Smooth muscle cell (in vitro differentiated cells): Measurements from ENCODE around the gene NFIC. TPM values are rescaled to one million over a fixed set of nuclear protein-coding genes. Genes with fewer than 3 reads are reported as not detected.

Experiments used
- DNase-seq: peaks from one replicate; lab custom pipeline; 2025; ENCODE audit not compliant: unreplicated experiment; lab: John Stamatoyannopoulos, UW
- H2AFZ ChIP-seq: fragments of 200-600 bp; sonication (generic); 2 replicates; pipeline ENCODE4 v1.6.0; 2016; ENCODE audit warnings: antibody characterized with exemption, low read depth, mild to moderate bottlenecking
- H3F3A ChIP-seq: fragments of 200-600 bp; sonication (generic); 2 replicates; pipeline ENCODE4 v1.6.0; 2017; ENCODE audit warnings: antibody characterized with exemption, low read depth
- H3K27ac ChIP-seq: fragments of 200-600 bp; sonication (generic); 2 replicates; pipeline ENCODE4 v1.5.1; 2016; ENCODE audit warnings: low read depth, mild to moderate bottlenecking
- H3K27me3 ChIP-seq: fragments of 200-600 bp; sonication (generic); 2 replicates; pipeline ENCODE4 v1.6.1; 2016; ENCODE audit warnings: low read depth, mild to moderate bottlenecking
- H3K36me3 ChIP-seq: fragments of 200-600 bp; sonication (generic); 2 replicates; pipeline ENCODE4 v1.5.1; 2016; ENCODE audit warnings: low read depth
- H3K4me1 ChIP-seq: fragments of 200-600 bp; sonication (generic); 2 replicates; pipeline ENCODE4 v1.5.1; 2016; ENCODE audit warnings: low read depth
- H3K4me2 ChIP-seq: fragments of 200-600 bp; sonication (generic); 2 replicates; pipeline ENCODE4 v1.6.0; 2016; ENCODE audit warnings: mild to moderate bottlenecking
- H3K4me3 ChIP-seq: fragments of 200-600 bp; sonication (generic); 2 replicates; pipeline ENCODE4 v1.5.1; 2016; ENCODE audit warnings: mild to moderate bottlenecking
- H3K79me2 ChIP-seq: fragments of 200-600 bp; sonication (generic); 2 replicates; pipeline ENCODE4 v1.6.0; 2016; ENCODE audit warnings: low read depth, mild to moderate bottlenecking
- H3K9ac ChIP-seq: fragments of 200-600 bp; sonication (generic); 2 replicates; pipeline ENCODE4 v1.6.0; 2016; ENCODE audit warnings: low read depth
- H3K9me3 ChIP-seq: fragments of 200-600 bp; sonication (generic); replicated peaks from 2 replicates; pipeline ENCODE4 v1.5.1; 2016; ENCODE audit warnings: low read depth
- H4K20me1 ChIP-seq: fragments of 200-600 bp; sonication (generic); 2 replicates; pipeline ENCODE4 v1.6.0; 2016; ENCODE audit warnings: low read depth
- WGBS: methylation state at CpG from one replicate; pipeline ENCODE4 v1.1.7; 2016; ENCODE audit warnings: low lambda C conversion rate; 5-methylcytosine and 5-hydroxymethylcytosine counted together
- polyA plus RNA-seq: library from polyadenylated mRNA; unstranded; fragments of >200 nt; fragmentation: Nextera tagmentation; extraction: Ambion mirVana; gene quantifications from 2 replicates; pipeline ENCODE4 v1.2.1, GENCODE V29; 2016
- total RNA-seq: library from RNA; depleted of rRNA; stranded (reverse); fragments of >200 nt; gene quantifications from 2 replicates; pipeline ENCODE4 v1.2.3, GENCODE V29; 2014
- TF ChIP-seq, protein P1 (sequence below): fragments of 200-600 bp; sonication (generic); IDR thresholded peaks from 2 replicates; pipeline ENCODE4 v1.5.1; 2017; ENCODE audit warnings: borderline replicate concordance, mild to moderate bottlenecking, antibody characterized with exemption; ENCODE audit not compliant: insufficient read depth, poor library complexity, severe bottlenecking

Gene NFIC
- total and polyA plus RNA-seq, 2 experiments from 2014 or later = 7.9 to 33.2 TPM

DNA sequence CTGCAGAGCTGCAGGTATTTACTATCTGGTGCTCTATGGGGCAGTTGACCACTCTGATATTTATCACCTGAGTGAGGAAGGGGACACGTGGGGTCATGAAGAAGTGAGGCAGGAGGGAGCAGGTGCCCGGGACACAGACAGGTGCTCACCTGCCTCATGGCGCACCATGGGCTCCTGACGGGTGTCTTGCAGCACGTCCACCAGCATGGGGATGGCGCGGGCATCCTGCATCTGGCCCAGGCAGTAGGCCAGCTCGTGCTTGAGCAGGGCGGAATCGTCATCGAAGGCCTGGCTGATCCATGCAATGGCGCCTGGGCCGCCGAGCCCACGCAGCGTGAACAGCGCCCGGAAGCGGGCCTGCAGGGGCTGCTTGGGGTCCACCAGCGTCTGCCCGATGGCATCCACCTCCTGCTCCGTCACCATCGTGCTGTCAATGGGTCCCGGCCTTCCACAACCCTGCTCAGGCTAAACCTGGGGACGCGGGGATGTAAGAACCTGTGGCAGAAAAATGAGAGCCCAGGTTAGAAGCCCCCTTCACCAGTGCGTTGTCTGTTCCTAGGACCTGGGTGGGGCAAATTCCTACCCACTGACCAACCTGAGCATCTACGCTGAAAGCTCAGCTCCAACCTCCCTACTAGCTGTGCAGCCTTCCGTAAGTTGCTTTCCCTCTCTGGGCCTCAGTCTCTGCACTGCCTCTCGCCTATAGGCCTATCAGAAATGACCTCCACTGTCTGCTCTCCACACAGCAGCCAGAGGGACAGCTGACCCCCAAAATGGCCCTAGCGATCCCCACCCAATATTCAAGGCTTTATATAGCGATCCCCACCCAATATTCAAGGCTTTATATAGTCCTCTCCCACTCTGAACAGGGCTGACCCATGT, 130.2 kb downstream of the NFIC start:
- Histone ChIP-seq H3F3A (no peaks in the 10 kb centered on the region), H3K4me1 (peaks cover 9% of the 10 kb centered on the region), H3K4me2 (no peak overlapping the region), H4K20me1 (no peaks in the 10 kb centered on the region), H3K4me3 (no peak overlapping the region), H3K79me2 (peaks cover 30% of the 10 kb centered on the region), H3K27ac (no peak overlapping the region), H2AFZ (no peak overlapping the region), H3K27me3 (no peaks in the 10 kb centered on the region), H3K36me3 (no peaks in the 10 kb centered on the region), H3K9ac (no peak overlapping the region), H3K9me3 (no peaks in the 10 kb centered on the region)
- no peak for DNase-seq
- WGBS = 99% methylated on average over 32 of the region's 32 CpGs
- TF ChIP-seq, protein P1, sequence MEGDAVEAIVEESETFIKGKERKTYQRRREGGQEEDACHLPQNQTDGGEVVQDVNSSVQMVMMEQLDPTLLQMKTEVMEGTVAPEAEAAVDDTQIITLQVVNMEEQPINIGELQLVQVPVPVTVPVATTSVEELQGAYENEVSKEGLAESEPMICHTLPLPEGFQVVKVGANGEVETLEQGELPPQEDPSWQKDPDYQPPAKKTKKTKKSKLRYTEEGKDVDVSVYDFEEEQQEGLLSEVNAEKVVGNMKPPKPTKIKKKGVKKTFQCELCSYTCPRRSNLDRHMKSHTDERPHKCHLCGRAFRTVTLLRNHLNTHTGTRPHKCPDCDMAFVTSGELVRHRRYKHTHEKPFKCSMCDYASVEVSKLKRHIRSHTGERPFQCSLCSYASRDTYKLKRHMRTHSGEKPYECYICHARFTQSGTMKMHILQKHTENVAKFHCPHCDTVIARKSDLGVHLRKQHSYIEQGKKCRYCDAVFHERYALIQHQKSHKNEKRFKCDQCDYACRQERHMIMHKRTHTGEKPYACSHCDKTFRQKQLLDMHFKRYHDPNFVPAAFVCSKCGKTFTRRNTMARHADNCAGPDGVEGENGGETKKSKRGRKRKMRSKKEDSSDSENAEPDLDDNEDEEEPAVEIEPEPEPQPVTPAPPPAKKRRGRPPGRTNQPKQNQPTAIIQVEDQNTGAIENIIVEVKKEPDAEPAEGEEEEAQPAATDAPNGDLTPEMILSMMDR = no peak

DNA sequence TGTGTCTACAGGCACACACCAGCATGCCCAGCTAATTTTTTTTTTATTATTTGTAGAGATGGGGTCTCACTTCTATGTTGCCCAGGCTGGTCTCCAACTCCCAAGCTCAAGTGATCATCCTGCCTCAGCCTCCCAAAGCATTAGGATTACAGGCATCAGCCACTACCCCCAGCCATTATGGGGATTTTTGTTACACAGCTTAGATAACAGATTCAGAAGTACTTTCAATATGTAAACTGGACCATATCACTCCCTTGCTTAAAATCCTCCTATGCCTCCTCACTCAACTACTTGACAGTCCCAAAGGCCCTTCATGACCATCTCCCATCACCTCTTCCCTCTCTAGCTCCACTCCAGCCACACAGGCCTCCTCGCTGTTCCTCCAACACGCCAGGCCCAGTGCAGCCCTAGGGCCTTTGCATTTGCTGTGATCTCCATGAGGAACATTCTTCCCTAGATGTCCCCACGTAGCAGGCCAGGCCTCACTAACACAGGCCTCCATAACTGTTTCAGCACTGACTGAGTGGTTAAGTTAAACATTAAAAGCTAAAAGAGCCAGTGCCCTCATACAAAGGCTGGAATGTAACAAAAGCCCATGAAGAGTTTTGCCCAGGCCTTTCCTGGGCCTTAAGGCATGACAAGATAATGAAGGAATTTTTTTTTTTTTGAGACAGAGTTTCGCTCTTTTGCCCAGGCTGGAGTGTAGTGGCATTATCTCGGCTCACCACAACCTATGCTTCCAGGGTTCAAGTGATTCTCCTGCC, 131.6 kb downstream of the NFIC start:
- Histone ChIP-seq H3K9ac (no peak overlapping the region), H3K9me3 (no peaks in the 10 kb centered on the region), H2AFZ (no peak overlapping the region), H3K36me3 (no peaks in the 10 kb centered on the region), H3F3A (no peaks in the 10 kb centered on the region), H4K20me1 (no peaks in the 10 kb centered on the region), H3K79me2 (peaks cover 30% of the 10 kb centered on the region), H3K27ac (no peak overlapping the region), H3K27me3 (no peaks in the 10 kb centered on the region), H3K4me1 (peaks cover 9% of the 10 kb centered on the region), H3K4me2 (no peak overlapping the region), H3K4me3 (no peak overlapping the region)
- WGBS = 95% methylated on average over 5 of the region's 5 CpGs
- TF ChIP-seq, protein P1 = no peak
- DNase-seq = no peak

DNA sequence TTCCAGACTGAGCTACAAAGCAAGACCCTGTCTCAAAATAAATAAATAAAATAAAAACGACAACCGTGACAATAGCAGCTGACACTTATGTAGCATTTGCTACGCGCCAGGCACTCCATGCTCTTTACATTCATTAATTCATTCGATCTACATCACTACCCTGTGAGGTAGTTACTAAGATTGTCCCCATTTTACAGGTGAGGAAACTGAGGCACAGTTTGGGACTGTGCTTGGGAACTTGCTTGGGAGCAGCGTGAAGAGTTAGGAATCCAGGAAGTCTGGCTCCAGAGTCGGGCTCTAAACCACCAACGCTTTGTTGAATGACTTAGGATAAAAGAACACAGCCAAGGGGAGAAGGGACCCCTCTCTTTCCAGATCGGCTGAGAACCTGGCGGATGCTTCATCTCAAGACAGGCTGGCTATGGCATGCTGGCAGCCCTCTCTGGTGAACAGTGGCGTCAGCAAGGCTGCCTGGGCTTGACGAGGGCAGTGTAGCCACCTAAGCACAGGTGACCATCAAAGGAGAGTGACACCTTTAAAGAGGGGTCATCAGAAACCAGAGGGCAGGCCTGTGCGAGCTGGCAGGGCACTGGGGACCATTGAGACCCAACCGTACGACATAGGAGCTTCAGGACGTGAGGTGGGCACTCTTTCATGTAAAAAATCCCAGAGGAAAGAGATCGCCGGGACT, 133.5 kb downstream of the NFIC start:
- DNase-seq = no peak
- TF ChIP-seq, protein P1 = no peak
- 29% methylated on average over 18 of the region's 18 CpGs for WGBS

More for the DNA sequence above, 133.5 kb downstream of the NFIC start:
- peak overlapping the region; percentile 96 for H3K4me2 ChIP-seq
- no peaks in the 10 kb centered on the region for H3K9me3 ChIP-seq
- H3K27ac ChIP-seq = peak overlapping the region; percentile 92
- peak overlapping the region; percentile 98 for H3K9ac ChIP-seq
- H4K20me1 ChIP-seq = no peaks in the 10 kb centered on the region
- no peaks in the 10 kb centered on the region for H3K27me3 ChIP-seq
- H3K79me2 ChIP-seq = peaks cover 30% of the 10 kb centered on the region
- peak overlapping the region; percentile 70 for H3K4me3 ChIP-seq
- H3K36me3 ChIP-seq = no peaks in the 10 kb centered on the region
- peaks cover 3% of the 10 kb centered on the region for H3F3A ChIP-seq
- H3K4me1 ChIP-seq = peaks cover 9% of the 10 kb centered on the region
- H2AFZ ChIP-seq = peak overlapping the region; percentile 90
